Natural killer cell (primary cell): ENCODE data around the gene SAMD5. TPM values are rescaled to one million over a fixed set of nuclear protein-coding genes. Genes with fewer than 3 reads are reported as not detected.

ENCODE experiments used
- ATAC-seq, 3 donors: fragments of 150-1000 bp in 2 of 3; fragments of 200-7000 bp in 1 of 3; cut with Tn5 transposase; 1 replicate in 1 of 3; 2 replicates in 2 of 3; pipeline ENCODE4 v1.10.0; 2021; ENCODE audit warnings: mild to moderate bottlenecking in 2 of 3, moderate library complexity in 2 of 3
- DNase-seq, 2 donors: peaks; one replicate each; pipeline versions ENCODE4 v3.0.0 to v3.0.0-alpha.2; 2013 to 2021; ENCODE audit warnings: mixed read lengths in 1 of 2
- H3K27ac ChIP-seq: one replicate; pipeline ENCODE4 v1.5.1; 2013; ENCODE audit warnings: mild to moderate bottlenecking, low read length
- H3K27me3 ChIP-seq: one replicate; pipeline ENCODE4 v1.6.1; 2013; ENCODE audit warnings: low read length; ENCODE audit not compliant: control insufficient read depth, insufficient read depth
- H3K36me3 ChIP-seq: one replicate; pipeline ENCODE4 v1.6.1; 2013; ENCODE audit warnings: low read length; ENCODE audit not compliant: control insufficient read depth, insufficient read depth
- H3K4me1 ChIP-seq: one replicate; pipeline ENCODE4 v1.6.1; 2013; ENCODE audit warnings: low read length; ENCODE audit not compliant: control insufficient read depth, insufficient read depth
- H3K4me3 ChIP-seq: one replicate; pipeline ENCODE4 v1.5.1; 2013; ENCODE audit warnings: low read length
- H3K9me3 ChIP-seq: one replicate; pipeline ENCODE4 v1.6.1; 2013; ENCODE audit warnings: low read length; ENCODE audit not compliant: control insufficient read depth, insufficient read depth
- H3K27ac Mint-ChIP-seq, 2 donors: one replicate each; pipeline ENCODE4 v1.8.0; 2022; ENCODE audit warnings: mild to moderate bottlenecking in 2 of 2, mixed read lengths in 2 of 2, moderate library complexity in 1 of 2
- H3K27me3 Mint-ChIP-seq, 2 donors: one replicate each; pipeline ENCODE4 v1.8.0; 2022; ENCODE audit warnings: low read depth in 2 of 2, mixed read lengths in 2 of 2
- H3K36me3 Mint-ChIP-seq: one replicate; pipeline ENCODE4 v1.8.0; 2022; ENCODE audit warnings: mixed read lengths
- H3K4me1 Mint-ChIP-seq, 2 donors: one replicate each; pipeline ENCODE4 v1.8.0; 2022; ENCODE audit warnings: mixed read lengths in 2 of 2
- H3K4me3 Mint-ChIP-seq: one replicate; pipeline ENCODE4 v1.8.0; 2022; ENCODE audit warnings: mild to moderate bottlenecking, moderate library complexity, mixed read lengths
- H3K9me3 Mint-ChIP-seq, 2 donors: one replicate each; pipeline ENCODE4 v1.8.0; 2022; ENCODE audit warnings: mixed read lengths in 2 of 2
- CTCF ChIP-seq: fragments of 200-600 bp; IDR thresholded peaks from one replicate; pipeline ENCODE4 v1.8.0; 2022; ENCODE audit warnings: antibody characterized with exemption
- WGBS: methylation state at CpG from one replicate; pipeline ENCODE4 v1.1.7; 2013; ENCODE audit warnings: missing lambda C conversion rate; ENCODE audit not compliant: insufficient coverage; 5-methylcytosine and 5-hydroxymethylcytosine counted together
- intact Hi-C: fragments of 100-400 bp; cut with micrococcal nuclease; formaldehyde crosslinking; loops from one replicate; pipeline ENCODE4 v1.14.2; 2022
- total RNA-seq, 4 donors: library from RNA; stranded (reverse); fragments of 120-200 nt in 1 of 4; gene quantifications; one replicate each; pipeline versions ENCODE4 v1.2.3 to v1.2.4, GENCODE V29; 2013 to 2022

SAMD5 gene
- total RNA-seq, 3 donors from 2014 or later (not counting 1 experiment from before 2014, with no cell fraction given), result not detected

GRCh38 chr6:147614501-147614900 lies 106.0 kb downstream of the SAMD5 start:
- Histone ChIP-seq H3K4me1 (no peaks in the 10 kb centered on the region), H3K4me3 (no peak overlapping the region), H3K27ac (no peak overlapping the region), H3K36me3 (no peaks in the 10 kb centered on the region), H3K27me3 (no peaks in the 10 kb centered on the region), H3K9me3 (no peaks in the 10 kb centered on the region)
- intact Hi-C loops, result no loop called here
- no peaks in the 10 kb centered on the region for H3K27me3 Mint-ChIP-seq
- no peaks in the 10 kb centered on the region for H3K4me1 Mint-ChIP-seq
- DNase-seq (no peak), ATAC-seq (no peak)
- no peak for TF ChIP-seq CTCF
- no peaks in the 10 kb centered on the region for H3K36me3 Mint-ChIP-seq
- H3K9me3 Mint-ChIP-seq, result peaks cover 6 to 8% of the 10 kb centered on the region in 2 donors
- no peak overlapping the region for H3K27ac Mint-ChIP-seq
- no peak overlapping the region for H3K4me3 Mint-ChIP-seq
- 81% methylated on average over 2 of the region's 4 CpGs for WGBS

- Mint-ChIP-seq H3K27ac (no peak overlapping the region), H3K4me1 (no peaks in the 10 kb centered on the region), H3K9me3 (peaks cover 6% of the 10 kb centered on the region in 2 donors), H3K4me3 (no peak overlapping the region), H3K27me3 (no peaks in the 10 kb centered on the region), H3K36me3 (no peaks in the 10 kb centered on the region)
- Histone ChIP-seq H3K4me1 (no peaks in the 10 kb centered on the region), H3K27me3 (no peaks in the 10 kb centered on the region), H3K9me3 (no peaks in the 10 kb centered on the region), H3K36me3 (no peaks in the 10 kb centered on the region), H3K4me3 (no peak overlapping the region), H3K27ac (no peak overlapping the region)
- no peak for ATAC-seq
- DNase-seq, result no peak
- intact Hi-C loops, result no loop called here
- TF ChIP-seq CTCF, result no peak
- WGBS, result 80% methylated on average over 4 of the region's 6 CpGs
These were observed 107.4 kb downstream of the SAMD5 start for GRCh38 chr6:147615659-147616456.

GRCh38 chr6:147617366-147617765 lies 108.9 kb downstream of the SAMD5 start:
- no peaks in the 10 kb centered on the region for H3K4me1 Mint-ChIP-seq
- no peak overlapping the region for H3K4me3 ChIP-seq
- H3K4me1 ChIP-seq, result no peaks in the 10 kb centered on the region
- no peak overlapping the region for H3K27ac Mint-ChIP-seq
- no peaks in the 10 kb centered on the region for H3K9me3 ChIP-seq
- no peak overlapping the region for H3K27ac ChIP-seq
- ATAC-seq (no peak), DNase-seq (no peak)
- H3K27me3 ChIP-seq, result no peaks in the 10 kb centered on the region
- no peak for TF ChIP-seq CTCF
- WGBS, result 89% methylated on average over 3 of the region's 3 CpGs
- H3K36me3 ChIP-seq, result no peaks in the 10 kb centered on the region
- H3K9me3 Mint-ChIP-seq, result peaks cover 6% of the 10 kb centered on the region in 2 donors
- H3K4me3 Mint-ChIP-seq, result no peak overlapping the region
- intact Hi-C loops, result no loop called here
- no peaks in the 10 kb centered on the region for H3K27me3 Mint-ChIP-seq
- no peaks in the 10 kb centered on the region for H3K36me3 Mint-ChIP-seq

- no peak overlapping the region for H3K27ac Mint-ChIP-seq
- no peak overlapping the region for H3K27ac ChIP-seq
- no peak overlapping the region for H3K4me3 Mint-ChIP-seq
- no peaks in the 10 kb centered on the region for H3K36me3 ChIP-seq
- H3K4me1 ChIP-seq, result no peaks in the 10 kb centered on the region
- H3K36me3 Mint-ChIP-seq, result no peaks in the 10 kb centered on the region
- H3K4me3 ChIP-seq, result no peak overlapping the region
- H3K4me1 Mint-ChIP-seq, result no peaks in the 10 kb centered on the region
- ATAC-seq (no peak), DNase-seq (no peak)
- no peaks in the 10 kb centered on the region for H3K9me3 ChIP-seq
- no peaks in the 10 kb centered on the region for H3K27me3 Mint-ChIP-seq
- TF ChIP-seq CTCF, result no peak
- intact Hi-C loops, result no loop called here
- H3K27me3 ChIP-seq, result no peaks in the 10 kb centered on the region
- 94% methylated on average over 6 of the region's 6 CpGs for WGBS
- peaks cover 5% of the 10 kb centered on the region in 2 donors for H3K9me3 Mint-ChIP-seq
These were observed 110.0 kb downstream of the SAMD5 start for GRCh38 chr6:147618457-147618856.
